Brain microvascular endothelial cell (primary cell): ENCODE measurements around the gene GPC5.

Experiments used
- DNase-seq: peaks from one replicate; pipeline ENCODE4 v3.0.0-alpha.2; 2020
- H3K27ac ChIP-seq: fragments of 250-450 bp; sonication (Bioruptor Pico); 2 replicates; pipeline ENCODE4 v1.5.1; 2020; ENCODE audit warnings: mild to moderate bottlenecking, moderate library complexity
- H3K27me3 ChIP-seq: fragments of 250-450 bp; sonication (Bioruptor Pico); replicated peaks from 2 replicates; pipeline ENCODE4 v1.5.1; 2020; ENCODE audit warnings: mild to moderate bottlenecking
- H3K36me3 ChIP-seq: fragments of 250-450 bp; sonication (Bioruptor Pico); replicated peaks from 2 replicates; pipeline ENCODE4 v1.5.1; 2020; ENCODE audit warnings: mild to moderate bottlenecking
- H3K4me3 ChIP-seq: 2 replicates; pipeline ENCODE4 v1.5.1; 2011; ENCODE audit warnings: low read depth, mild to moderate bottlenecking, control low read depth, low read length, moderate library complexity
- CTCF ChIP-seq: IDR thresholded peaks from 2 replicates; pipeline ENCODE4 v1.5.1; 2011; ENCODE audit warnings: low read depth, mild to moderate bottlenecking, moderate library complexity, low read length, control low read depth, inconsistent platforms; ENCODE audit errors: missing control alignments
- in situ Hi-C: cut with HindIII; loops from 2 replicates; pipeline ENCODE4 v1.10.0; 2017; ENCODE audit warnings: low sequenced_read_pairs, low pct_ligation_motif_present

Gene GPC5

GRCh38 chr13:92830821-92831220 is 1432.4 kb downstream of the GPC5 start:
- in situ Hi-C loops = no loop called here
- Histone ChIP-seq H3K27ac (no peak overlapping the region), H3K4me3 (no peak overlapping the region), H3K27me3 (no peaks in the 10 kb centered on the region), H3K36me3 (no peaks in the 10 kb centered on the region)
- no peak for DNase-seq
- TF ChIP-seq CTCF = no peak

GRCh38 chr13:92833071-92833470 is 1434.7 kb downstream of the GPC5 start:
- no peak for DNase-seq
- in situ Hi-C loops = no loop called here
- TF ChIP-seq CTCF = no peak
- H3K27me3 ChIP-seq = no peaks in the 10 kb centered on the region
- H3K36me3 ChIP-seq = no peaks in the 10 kb centered on the region
- H3K27ac ChIP-seq = no peak overlapping the region
- no peak overlapping the region for H3K4me3 ChIP-seq

GRCh38 chr13:92836171-92836570 is 1437.8 kb downstream of the GPC5 start:
- DNase-seq = no peak

GRCh38 chr13:92838786-92839185 is 1440.4 kb downstream of the GPC5 start:
- Histone ChIP-seq H3K36me3 (no peaks in the 10 kb centered on the region), H3K27ac (no peak overlapping the region), H3K4me3 (no peak overlapping the region), H3K27me3 (no peaks in the 10 kb centered on the region)
- no peak for TF ChIP-seq CTCF
- in situ Hi-C loops = no loop called here
- DNase-seq = peak; percentile 91

More at GRCh38 chr13:92836171-92836570, 1437.8 kb downstream of the GPC5 start:
- Histone ChIP-seq H3K4me3 (no peak overlapping the region), H3K27me3 (no peaks in the 10 kb centered on the region), H3K36me3 (no peaks in the 10 kb centered on the region), H3K27ac (no peak overlapping the region)
- TF ChIP-seq CTCF = no peak
- in situ Hi-C loops = no loop called here

GRCh38 chr13:92842145-92842544 is 1443.7 kb downstream of the GPC5 start:
- peak; percentile 89 for DNase-seq
- H3K27ac ChIP-seq = peak overlapping the region; percentile 31
- H3K4me3 ChIP-seq = no peak overlapping the region
- no peak for TF ChIP-seq CTCF
- in situ Hi-C loops = no loop called here
- H3K36me3 ChIP-seq = no peaks in the 10 kb centered on the region
- no peaks in the 10 kb centered on the region for H3K27me3 ChIP-seq

- no peak for TF ChIP-seq CTCF
- H3K27me3 ChIP-seq = no peaks in the 10 kb centered on the region
- no peak for DNase-seq
- no peaks in the 10 kb centered on the region for H3K36me3 ChIP-seq
- H3K4me3 ChIP-seq = no peak overlapping the region
- H3K27ac ChIP-seq = no peak overlapping the region
- in situ Hi-C loops = no loop called here
Measured at GRCh38 chr13:92843549-92843948, 1445.1 kb downstream of the GPC5 start.
